Neuronal stem cell (in vitro differentiated cells): ENCODE measurements around the gene ZNF189.
"Not testable (repeated sequence)": the region's sequence is repeated elsewhere in the genome, so short reads cannot be mapped to it uniquely, and the experiment has no call there.

Experiments
- DNase-seq: peaks from one replicate; pipeline ENCODE4 v3.0.0-alpha.2; 2013; ENCODE audit warnings: low spot score
- H2AFZ ChIP-seq: one replicate; pipeline ENCODE4 v1.6.1; 2013; ENCODE audit warnings: mild to moderate bottlenecking, low read length, inconsistent platforms
- H2AK5ac ChIP-seq: 2 replicates; pipeline ENCODE4 v1.6.1; 2013; ENCODE audit warnings: low read depth, mild to moderate bottlenecking, inconsistent platforms, low read length, moderate library complexity, mixed read lengths
- H2BK120ac ChIP-seq: 2 replicates; pipeline ENCODE4 v1.6.1; 2013; ENCODE audit warnings: low read depth, mild to moderate bottlenecking, inconsistent platforms, low read length, moderate library complexity, mixed read lengths
- H2BK12ac ChIP-seq: one replicate; pipeline ENCODE4 v1.6.1; 2013; ENCODE audit warnings: low read length, inconsistent platforms
- H2BK15ac ChIP-seq: 2 replicates; pipeline ENCODE4 v1.6.1; 2013; ENCODE audit warnings: mild to moderate bottlenecking, low read length, inconsistent platforms, mixed read lengths
- H2BK5ac ChIP-seq: one replicate; pipeline ENCODE4 v1.6.1; 2013; ENCODE audit warnings: inconsistent platforms, mild to moderate bottlenecking, low read length, moderate library complexity
- H3K14ac ChIP-seq: one replicate; pipeline ENCODE4 v1.6.1; 2013; ENCODE audit warnings: low read length, inconsistent platforms
- H3K18ac ChIP-seq: 2 replicates; pipeline ENCODE4 v1.6.1; 2013; ENCODE audit warnings: low read length, inconsistent platforms
- H3K23ac ChIP-seq: 2 replicates; pipeline ENCODE4 v1.6.1; 2013; ENCODE audit warnings: low read depth, mild to moderate bottlenecking, mixed read lengths, low read length, inconsistent platforms; ENCODE audit not compliant: poor library complexity
- H3K27ac ChIP-seq: replicated peaks from 3 replicates; pipeline ENCODE4 v1.5.1; 2013; ENCODE audit warnings: low read length, inconsistent platforms
- H3K27me3 ChIP-seq, 3 experiments: 2 replicates each; pipeline ENCODE4 v1.6.1; 2013; ENCODE audit warnings: low read length in 3 of 3, mild to moderate bottlenecking in 2 of 3, inconsistent platforms in 1 of 3, low read depth in 1 of 3, mixed read lengths in 1 of 3, moderate library complexity in 1 of 3; ENCODE audit not compliant: control insufficient read depth in 3 of 3, insufficient read depth in 3 of 3
- H3K36me3 ChIP-seq, 2 donors: replicated peaks in 1 of 2; 2 replicates each; pipeline ENCODE4 v1.6.1; 2013; ENCODE audit warnings: low read length in 2 of 2; ENCODE audit not compliant: control insufficient read depth in 2 of 2, insufficient read depth in 2 of 2
- H3K4ac ChIP-seq: 2 replicates; pipeline ENCODE4 v1.6.1; 2013; ENCODE audit warnings: inconsistent platforms, mild to moderate bottlenecking, low read length, moderate library complexity
- H3K4me1 ChIP-seq, 2 donors: 1 replicate in 1 of 2; 2 replicates in 1 of 2; pipeline ENCODE4 v1.6.1; 2013; ENCODE audit warnings: low read length in 2 of 2, low read depth in 1 of 2; ENCODE audit not compliant: control insufficient read depth in 2 of 2, insufficient read depth in 1 of 2
- H3K4me2 ChIP-seq: one replicate; pipeline ENCODE4 v1.6.1; 2013; ENCODE audit warnings: mild to moderate bottlenecking, low read length, inconsistent platforms; ENCODE audit not compliant: insufficient read depth, poor library complexity, severe bottlenecking
- H3K4me3 ChIP-seq, 2 donors: 2 replicates each; pipeline ENCODE4 v1.5.1; 2013; ENCODE audit warnings: low read length in 2 of 2, mild to moderate bottlenecking in 2 of 2, inconsistent platforms in 1 of 2, moderate library complexity in 1 of 2
- H3K79me1 ChIP-seq: one replicate; pipeline ENCODE4 v1.6.1; 2013; ENCODE audit warnings: low read depth, mild to moderate bottlenecking, inconsistent platforms, low read length, moderate library complexity
- H3K9ac ChIP-seq: one replicate; pipeline ENCODE4 v1.6.1; 2013; ENCODE audit warnings: mild to moderate bottlenecking, low read depth, low read length, inconsistent platforms; ENCODE audit not compliant: poor library complexity
- H3K9me3 ChIP-seq, 2 donors: replicated peaks in 1 of 2; 2 replicates each; pipeline versions ENCODE3 to v1.6.1; 2013; ENCODE audit warnings: low read length in 2 of 2, mild to moderate bottlenecking in 2 of 2, inconsistent platforms in 1 of 2, low read depth in 1 of 2, mixed read lengths in 1 of 2, moderate library complexity in 1 of 2; ENCODE audit not compliant: control insufficient read depth in 2 of 2, insufficient read depth in 1 of 2
- H4K8ac ChIP-seq: one replicate; pipeline ENCODE4 v1.6.1; 2013; ENCODE audit warnings: low read depth, mild to moderate bottlenecking, inconsistent platforms, low read length, moderate library complexity
- H4K91ac ChIP-seq: one replicate; pipeline ENCODE4 v1.6.1; 2013; ENCODE audit warnings: low read length, low read depth, mild to moderate bottlenecking, inconsistent platforms; ENCODE audit not compliant: poor library complexity
- WGBS, 2 donors: extraction: QIAGEN DNeasy Blood & Tissue Kit; methylation state at CpG; one replicate each; pipeline ENCODE4 v1.1.7; 2013; ENCODE audit warnings: missing lambda C conversion rate in 2 of 2, mixed read lengths in 1 of 2; ENCODE audit not compliant: insufficient read length in 2 of 2, insufficient replicate concordance in 1 of 2; ENCODE audit errors: extremely low coverage in 2 of 2; 5-methylcytosine and 5-hydroxymethylcytosine counted together

Gene ZNF189

DNA sequence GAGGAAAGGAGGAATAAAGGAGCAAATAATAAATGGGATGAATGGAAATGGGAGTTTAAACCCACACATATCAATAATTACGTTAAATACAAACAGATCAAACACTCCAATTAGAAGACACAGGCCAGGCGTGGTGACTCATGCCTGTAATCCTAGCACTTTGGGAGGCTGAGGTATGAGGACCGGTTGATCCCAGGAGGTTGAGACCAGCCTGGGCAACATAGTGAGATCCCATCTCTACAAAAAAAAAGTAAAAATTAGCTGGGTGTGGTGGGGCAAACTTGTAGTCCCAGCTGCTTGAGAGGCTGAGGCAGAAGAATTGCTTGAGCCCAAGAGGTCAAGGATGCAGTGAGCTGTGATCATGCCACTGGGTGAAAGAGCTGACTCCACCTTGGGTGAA lies 17.5 kb upstream of the ZNF189 start:
- Histone ChIP-seq H3K4ac (no peak overlapping the region), H3K4me2 (no peak overlapping the region), H3K18ac (no peak overlapping the region), H4K8ac (no peak overlapping the region), H3K79me1 (no peaks in the 10 kb centered on the region), H3K27me3 (no peaks in the 10 kb centered on the region), H2AK5ac (no peak overlapping the region), H3K36me3 (no peaks in the 10 kb centered on the region), H4K91ac (no peak overlapping the region), H2BK12ac (no peak overlapping the region), H2BK15ac (no peak overlapping the region), H3K9ac (no peak overlapping the region), H3K14ac (no peak overlapping the region), H2AFZ (no peak overlapping the region), H2BK5ac (no peak overlapping the region), H3K27ac (no peak overlapping the region), H3K9me3 (peaks cover 0 to 13% of the 10 kb centered on the region in 2 donors), H3K23ac (no peak overlapping the region), H3K4me3 (no peak overlapping the region), H2BK120ac (no peak overlapping the region), H3K4me1 (peaks cover 1 to 5% of the 10 kb centered on the region in 2 donors)
- no CpG with 5 or more reads among the region's 3 CpGs for WGBS, 2 donors
- no peak for DNase-seq

DNA sequence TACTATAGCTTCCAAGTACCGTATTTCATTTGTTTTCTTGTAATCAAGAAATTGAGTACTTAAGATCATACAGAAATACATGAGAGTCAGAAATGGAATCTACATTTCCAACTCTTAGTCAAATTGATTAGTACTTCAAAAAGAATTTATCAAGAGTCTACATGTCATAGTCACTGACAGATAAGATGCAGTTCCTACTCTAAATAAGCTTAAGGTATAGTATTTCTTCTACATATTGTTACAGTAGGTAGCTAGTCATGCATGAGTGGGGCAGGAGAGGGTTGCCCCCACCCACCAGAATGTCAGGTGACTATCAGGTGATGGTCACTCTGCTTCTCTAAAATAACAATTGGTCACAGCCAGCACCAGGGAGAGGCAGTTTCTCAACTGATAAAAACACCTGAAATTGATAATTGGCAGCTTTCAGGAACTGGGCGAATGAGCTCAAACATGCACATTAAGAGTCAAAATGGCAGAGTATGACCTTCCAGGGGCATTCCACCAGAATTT lies 16.8 kb upstream of the ZNF189 start:
- Histone ChIP-seq H4K91ac (no peak overlapping the region), H3K18ac (no peak overlapping the region), H3K4me3 (no peak overlapping the region), H3K4ac (no peak overlapping the region), H2BK5ac (no peak overlapping the region), H3K23ac (no peak overlapping the region), H3K36me3 (peaks cover 0 to 4% of the 10 kb centered on the region in 2 donors), H2AK5ac (no peak overlapping the region), H3K27ac (no peak overlapping the region), H2BK15ac (no peak overlapping the region), H3K4me2 (no peak overlapping the region), H3K27me3 (no peaks in the 10 kb centered on the region), H2BK120ac (no peak overlapping the region), H3K14ac (no peak overlapping the region), H3K9ac (no peak overlapping the region), H2AFZ (no peak overlapping the region), H3K79me1 (no peaks in the 10 kb centered on the region), H4K8ac (no peak overlapping the region), H3K9me3 (peaks cover 0 to 20% of the 10 kb centered on the region in 2 donors), H3K4me1 (no peaks in the 10 kb centered on the region), H2BK12ac (no peak overlapping the region)
- DNase-seq = no peak
- no CpG with 5 or more reads among the region's 2 CpGs for WGBS, 2 donors

DNA sequence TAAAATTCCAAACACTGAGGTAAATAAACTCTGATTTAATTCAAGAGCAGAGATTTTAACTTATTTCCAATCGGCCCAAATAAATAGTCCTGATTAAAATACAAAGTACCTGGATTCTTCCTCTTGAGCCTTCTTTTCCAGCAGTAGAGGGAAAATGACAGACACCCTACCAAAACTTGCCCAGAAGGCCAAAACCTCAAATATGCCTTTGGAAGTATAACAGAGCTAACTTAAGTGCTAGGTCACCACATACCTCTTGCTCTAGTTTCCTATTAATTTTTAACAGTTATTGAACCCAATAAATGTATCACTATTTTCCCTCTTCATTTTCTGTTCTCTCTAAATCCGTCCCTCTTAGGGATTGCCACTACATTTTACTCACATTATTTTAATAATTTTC lies 15.3 kb upstream of the ZNF189 start:
- Histone ChIP-seq H2AK5ac (no peak overlapping the region), H3K27ac (no peak overlapping the region), H4K8ac (no peak overlapping the region), H3K18ac (no peak overlapping the region), H3K9me3 (peaks cover 0 to 31% of the 10 kb centered on the region in 2 donors), H4K91ac (no peak overlapping the region), H3K4me2 (no peak overlapping the region), H3K27me3 (no peaks in the 10 kb centered on the region), H2BK120ac (no peak overlapping the region), H3K23ac (no peak overlapping the region), H2BK15ac (no peak overlapping the region), H2AFZ (no peak overlapping the region), H3K4me3 (no peak overlapping the region), H3K4me1 (no peaks in the 10 kb centered on the region), H3K36me3 (peaks cover 0 to 19% of the 10 kb centered on the region in 2 donors), H2BK5ac (no peak overlapping the region), H3K9ac (no peak overlapping the region), H3K14ac (no peak overlapping the region), H3K4ac (no peak overlapping the region), H3K79me1 (no peaks in the 10 kb centered on the region), H2BK12ac (no peak overlapping the region)
- no CpG with 5 or more reads among the region's 2 CpGs for WGBS, 2 donors
- no peak for DNase-seq

DNA sequence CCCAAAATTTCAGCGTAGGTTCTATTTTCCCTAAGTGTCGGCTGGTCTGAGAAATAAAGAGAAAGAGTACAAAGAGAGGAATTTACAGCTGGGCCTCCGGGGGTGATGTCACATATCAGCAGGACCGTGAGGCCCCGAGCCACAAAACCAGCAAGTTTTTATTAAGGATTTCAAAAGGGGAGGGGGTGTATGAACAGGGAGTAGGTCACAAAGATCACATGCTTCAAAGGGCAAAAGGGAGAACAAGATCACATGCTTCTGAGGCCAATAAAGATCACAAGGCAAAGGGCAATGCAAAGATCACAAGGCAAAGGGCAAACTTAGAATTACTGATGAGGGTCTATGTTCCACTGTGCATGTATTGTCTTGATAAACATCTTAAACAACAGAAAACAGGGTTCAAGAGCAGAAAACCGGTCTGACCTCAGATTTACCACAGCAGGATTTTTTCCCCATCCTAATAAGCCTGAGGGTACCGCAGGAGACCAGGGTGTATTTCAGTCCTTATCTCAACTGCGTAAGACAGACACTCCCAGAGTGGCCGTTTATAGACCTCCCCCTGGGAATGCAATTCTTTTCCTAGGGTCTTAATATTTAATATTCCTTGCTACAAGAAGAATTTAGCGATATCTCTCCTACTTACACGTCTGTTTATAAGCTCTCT lies 13.6 kb upstream of the ZNF189 start, which contains the start of gene BAAT:
Gene BAAT, minus strand, starts transcription at position 134 of the 664 bp plus-strand sequence. CDS start 13,602 bp downstream, outside the sequence.
- not testable (repeated sequence) for H4K8ac ChIP-seq, H3K4me1 ChIP-seq, H2AFZ ChIP-seq, H3K27me3 ChIP-seq, H3K79me1 ChIP-seq, H4K91ac ChIP-seq, DNase-seq, H3K4me3 ChIP-seq, H2BK5ac ChIP-seq, H2BK120ac ChIP-seq, H3K23ac ChIP-seq, H3K27ac ChIP-seq, H2BK12ac ChIP-seq, H3K4ac ChIP-seq, H3K4me2 ChIP-seq, H2AK5ac ChIP-seq, H3K9ac ChIP-seq, H3K14ac ChIP-seq, H3K18ac ChIP-seq, H2BK15ac ChIP-seq
- Histone ChIP-seq H3K9me3 (peaks cover 0 to 31% of the 10 kb centered on the region in 2 donors), H3K36me3 (peaks cover 1 to 36% of the 10 kb centered on the region in 2 donors)
- no CpG with 5 or more reads among the region's 11 CpGs for WGBS, 2 donors
